Ascending aorta (tissue), 2 donors: ENCODE measurements around the gene NR4A3. TPM values are rescaled to one million over a fixed set of nuclear protein-coding genes. Genes with fewer than 3 reads are reported as not detected.
"Not testable (repeated sequence)": the region's sequence is repeated elsewhere in the genome, so short reads cannot be mapped to it uniquely, and the experiment has no call there.

Source experiments
- DNase-seq, 2 donors: peaks; one replicate each; pipeline ENCODE4 v3.0.0-alpha.2; 2019; ENCODE audit warnings: low spot score in 2 of 2
- H3K27ac ChIP-seq, 2 donors: fragments of 200-600 bp; sonication (generic); one replicate each; pipeline ENCODE4 v1.5.1; 2016 to 2017; ENCODE audit warnings: mild to moderate bottlenecking in 1 of 2
- H3K27me3 ChIP-seq: fragments of 200-600 bp; sonication (generic); one replicate; pipeline ENCODE4 v1.5.1; 2017
- H3K36me3 ChIP-seq, 2 donors: fragments of 200-600 bp; sonication (generic); one replicate each; pipeline ENCODE4 v1.5.1; 2016
- H3K4me1 ChIP-seq, 2 donors: fragments of 200-600 bp; sonication (generic); one replicate each; pipeline ENCODE4 v1.5.1; 2016 to 2017; ENCODE audit warnings: mild to moderate bottlenecking in 1 of 2
- H3K4me3 ChIP-seq, 2 donors: fragments of 200-600 bp; sonication (generic); one replicate each; pipeline ENCODE4 v1.5.1; 2016 to 2017; ENCODE audit warnings: mild to moderate bottlenecking in 1 of 2
- H3K9me3 ChIP-seq, 2 donors: fragments of 200-600 bp; sonication (generic); one replicate each; pipeline ENCODE4 v1.5.1; 2016
- CTCF ChIP-seq, 3 experiments: fragments of 200-600 bp in 2 of 3; fragments of 450-650 bp in 1 of 3; sonication (generic) in 2 of 3; IDR thresholded peaks; one replicate each; pipeline ENCODE4 v1.5.1; 2016 to 2019; ENCODE audit warnings: antibody characterized with exemption in 3 of 3, mild to moderate bottlenecking in 1 of 3, moderate library complexity in 1 of 3
- intact Hi-C: fragments of 100-400 bp; cut with DNase I; formaldehyde crosslinking; loops from one replicate; pipeline ENCODE4 v1.15.1; 2023
- total RNA-seq: library from RNA; depleted of rRNA; stranded (reverse); fragments of >200 nt; gene quantifications from one replicate; pipeline ENCODE4 v1.1.0, GENCODE V29; 2016

NR4A3 gene
- 21.3 TPM for total RNA-seq

GRCh38 chr9:99821396-99822108 lies at the start of gene NR4A3:
Gene NR4A3, plus strand, starts transcription at chr9:99821885. Its CDS starts 6,158 bp downstream, at chr9:99828043.
- Histone ChIP-seq H3K36me3 (no peaks in the 10 kb centered on the region), H3K4me3 (peak within 1 kb of the TSS; percentile 81 to 82), H3K9me3 (no peaks in the 10 kb centered on the region), H3K4me1 (peaks cover 8 to 24% of the 10 kb centered on the region in 2 donors), H3K27ac (peak within 1 kb of the TSS; percentile 98 to 99), H3K27me3 (no peaks in the 10 kb centered on the region)
- peak in 2 of 3 experiments; percentile 14 to 67 for TF ChIP-seq CTCF (IDR thresholded peaks at IDR 0.05)
- peak; percentile 88 to 98 for DNase-seq
- intact Hi-C loops: loop anchor here (2.0 to 5.0 kb wide), 14 partner anchors 15 to 1899 kb away; partner anchors contain the start of genes ERP44, INVS, MSANTD3 and NANS

GRCh38 chr9:99773468-99774138 lies 48.1 kb upstream of the NR4A3 start:
- DNase-seq: no peak
- Histone ChIP-seq H3K9me3 (no peaks in the 10 kb centered on the region), H3K36me3 (no peaks in the 10 kb centered on the region), H3K4me3 (no peak overlapping the region), H3K27ac (no peak overlapping the region), H3K4me1 (no peaks in the 10 kb centered on the region), H3K27me3 (no peaks in the 10 kb centered on the region)
- TF ChIP-seq CTCF (IDR thresholded peaks at IDR 0.05): no peak
- intact Hi-C loops: no loop called here

- TF ChIP-seq CTCF (IDR thresholded peaks at IDR 0.05): no peak
- H3K4me3 ChIP-seq: no peak overlapping the region
- intact Hi-C loops: no loop called here
Measured at GRCh38 chr9:99778308-99778707, 43.4 kb upstream of the NR4A3 start.

GRCh38 chr9:99778836-99779235 lies 42.8 kb upstream of the NR4A3 start:
- no peak overlapping the region for H3K4me3 ChIP-seq
- DNase-seq: no peak
- H3K4me1 ChIP-seq: no peaks in the 10 kb centered on the region
- no peaks in the 10 kb centered on the region for H3K27me3 ChIP-seq
- intact Hi-C loops: no loop called here
- no peaks in the 10 kb centered on the region for H3K9me3 ChIP-seq
- H3K27ac ChIP-seq: no peak overlapping the region
- TF ChIP-seq CTCF (IDR thresholded peaks at IDR 0.05): no peak
- H3K36me3 ChIP-seq: no peaks in the 10 kb centered on the region

More at GRCh38 chr9:99778308-99778707, 43.4 kb upstream of the NR4A3 start:
- no peaks in the 10 kb centered on the region for H3K27me3 ChIP-seq
- H3K36me3 ChIP-seq: no peaks in the 10 kb centered on the region
- DNase-seq: no peak
- H3K4me1 ChIP-seq: no peaks in the 10 kb centered on the region
- no peaks in the 10 kb centered on the region for H3K9me3 ChIP-seq
- H3K27ac ChIP-seq: no peak overlapping the region

GRCh38 chr9:99779277-99779676 lies 42.4 kb upstream of the NR4A3 start:
- H3K4me3 ChIP-seq: no peak overlapping the region
- TF ChIP-seq CTCF (IDR thresholded peaks at IDR 0.05): no peak
- H3K36me3 ChIP-seq: no peaks in the 10 kb centered on the region
- H3K27me3 ChIP-seq: no peaks in the 10 kb centered on the region
- intact Hi-C loops: no loop called here
- H3K9me3 ChIP-seq: no peaks in the 10 kb centered on the region
- no peaks in the 10 kb centered on the region for H3K4me1 ChIP-seq
- DNase-seq: no peak
- H3K27ac ChIP-seq: no peak overlapping the region

GRCh38 chr9:99782349-99782748 lies 39.3 kb upstream of the NR4A3 start:
- H3K4me3 ChIP-seq, intact Hi-C loops, H3K9me3 ChIP-seq: not testable (repeated sequence)

More at GRCh38 chr9:99782349-99782748, 39.3 kb upstream of the NR4A3 start:
- not testable (repeated sequence) for DNase-seq, H3K36me3 ChIP-seq, H3K4me1 ChIP-seq, H3K27me3 ChIP-seq, H3K27ac ChIP-seq
